ENCODE data around the gene PACS1. TPM values are rescaled to one million over a fixed set of nuclear protein-coding genes. Genes with fewer than 3 reads are reported as not detected.

PACS1 gene
- polyA plus RNA-seq, 1 donor (not counting 4 experiments of a cell fraction or from before 2014, with no cell fraction given): 14.9 TPM

GRCh38 chr11:66082946-66083698, 13.1 kb downstream of the PACS1 start:
- H4K20me1 ChIP-seq (ENCODE audit: control insufficient read depth, extremely low read depth, insufficient read depth, low read length): no peaks in the 10 kb centered on the region
- H2AFZ ChIP-seq (ENCODE audit: control insufficient read depth, low read length): no peak overlapping the region
- no peaks in the 10 kb centered on the region for H3K27me3 ChIP-seq (ENCODE audit: control insufficient read depth, extremely low read depth, insufficient read depth, low read length)
- H3K4me1 ChIP-seq (ENCODE audit: control insufficient read depth, extremely low read depth, insufficient read depth, low read length): peaks cover 25% of the 10 kb centered on the region
- H3K4me3 ChIP-seq (ENCODE audit: control insufficient read depth in 2 of 3, extremely low read depth in 1 of 3, insufficient read depth in 2 of 3, low read depth in 1 of 3, low read length in 3 of 3): no peak overlapping the region
- no peaks in the 10 kb centered on the region for H3K9me1 ChIP-seq (ENCODE audit: control insufficient read depth, extremely low read depth, insufficient read depth, low read length)
- H3K9me3 ChIP-seq (ENCODE audit: control insufficient read depth, low read depth, low read length): no peaks in the 10 kb centered on the region
- peaks cover 68% of the 10 kb centered on the region for H3K79me2 ChIP-seq (ENCODE audit: control insufficient read depth, insufficient read depth, low read length)
- H3K9ac ChIP-seq (ENCODE audit: control insufficient read depth, extremely low read depth, insufficient read depth, low read length): no peak overlapping the region
- no peak for TF ChIP-seq EZH2 (IDR thresholded peaks at IDR 0.05; ENCODE audit: low read length)
- TF ChIP-seq, protein P1, sequence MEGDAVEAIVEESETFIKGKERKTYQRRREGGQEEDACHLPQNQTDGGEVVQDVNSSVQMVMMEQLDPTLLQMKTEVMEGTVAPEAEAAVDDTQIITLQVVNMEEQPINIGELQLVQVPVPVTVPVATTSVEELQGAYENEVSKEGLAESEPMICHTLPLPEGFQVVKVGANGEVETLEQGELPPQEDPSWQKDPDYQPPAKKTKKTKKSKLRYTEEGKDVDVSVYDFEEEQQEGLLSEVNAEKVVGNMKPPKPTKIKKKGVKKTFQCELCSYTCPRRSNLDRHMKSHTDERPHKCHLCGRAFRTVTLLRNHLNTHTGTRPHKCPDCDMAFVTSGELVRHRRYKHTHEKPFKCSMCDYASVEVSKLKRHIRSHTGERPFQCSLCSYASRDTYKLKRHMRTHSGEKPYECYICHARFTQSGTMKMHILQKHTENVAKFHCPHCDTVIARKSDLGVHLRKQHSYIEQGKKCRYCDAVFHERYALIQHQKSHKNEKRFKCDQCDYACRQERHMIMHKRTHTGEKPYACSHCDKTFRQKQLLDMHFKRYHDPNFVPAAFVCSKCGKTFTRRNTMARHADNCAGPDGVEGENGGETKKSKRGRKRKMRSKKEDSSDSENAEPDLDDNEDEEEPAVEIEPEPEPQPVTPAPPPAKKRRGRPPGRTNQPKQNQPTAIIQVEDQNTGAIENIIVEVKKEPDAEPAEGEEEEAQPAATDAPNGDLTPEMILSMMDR (optimal IDR thresholded peaks at IDR 0.05 in 1 of 3, IDR thresholded peaks at IDR 0.05 in 1 of 3, conservative IDR thresholded peaks at IDR 0.05 in 1 of 3; ENCODE audit: extremely low read depth in 1 of 3, insufficient read depth in 2 of 3, low read length in 3 of 3): no peak
- DNase-seq (ENCODE audit: low read depth, low spot score) (no peak), FAIRE-seq (no peak)
- H3K4me2 ChIP-seq (ENCODE audit: control insufficient read depth, extremely low read depth, insufficient read depth, low read depth, low read length): no peak overlapping the region
- dilution Hi-C loops (cut with MboI; ENCODE audit: extremely low pct_ligation_motif_present, low sequenced_read_pairs): no loop called here
- H3K27ac ChIP-seq (ENCODE audit: control insufficient read depth, insufficient read depth, low read length): no peak overlapping the region
- peaks cover 1 to 3% of the 10 kb centered on the region in 2 experiments for H3K36me3 ChIP-seq (ENCODE audit: control insufficient read depth in 2 of 2, extremely low read depth in 1 of 2, insufficient read depth in 2 of 2, low read length in 2 of 2)

- dilution Hi-C loops (cut with MboI; ENCODE audit: extremely low pct_ligation_motif_present, low sequenced_read_pairs): no loop called here
- H3K9ac ChIP-seq (ENCODE audit: control insufficient read depth, extremely low read depth, insufficient read depth, low read length): no peak overlapping the region
- no peaks in the 10 kb centered on the region for H3K9me1 ChIP-seq (ENCODE audit: control insufficient read depth, extremely low read depth, insufficient read depth, low read length)
These were observed 13.7 kb downstream of the PACS1 start for GRCh38 chr11:66083767-66084166.

More at GRCh38 chr11:66083767-66084166, 13.7 kb downstream of the PACS1 start:
- FAIRE-seq (no peak), DNase-seq (ENCODE audit: low read depth, low spot score) (no peak)
- no peaks in the 10 kb centered on the region for H4K20me1 ChIP-seq (ENCODE audit: control insufficient read depth, extremely low read depth, insufficient read depth, low read length)
- H3K4me1 ChIP-seq (ENCODE audit: control insufficient read depth, extremely low read depth, insufficient read depth, low read length): peaks cover 25% of the 10 kb centered on the region
- H3K4me3 ChIP-seq (ENCODE audit: control insufficient read depth in 2 of 3, extremely low read depth in 1 of 3, insufficient read depth in 2 of 3, low read depth in 1 of 3, low read length in 3 of 3): no peak overlapping the region
- TF ChIP-seq, protein P1 (optimal IDR thresholded peaks at IDR 0.05 in 1 of 3, IDR thresholded peaks at IDR 0.05 in 1 of 3, conservative IDR thresholded peaks at IDR 0.05 in 1 of 3; ENCODE audit: extremely low read depth in 1 of 3, insufficient read depth in 2 of 3, low read length in 3 of 3): no peak
- no peak for TF ChIP-seq EZH2 (IDR thresholded peaks at IDR 0.05; ENCODE audit: low read length)
- H2AFZ ChIP-seq (ENCODE audit: control insufficient read depth, low read length): no peak overlapping the region
- H3K27ac ChIP-seq (ENCODE audit: control insufficient read depth, insufficient read depth, low read length): no peak overlapping the region
- H3K9me3 ChIP-seq (ENCODE audit: control insufficient read depth, low read depth, low read length): no peaks in the 10 kb centered on the region
- H3K4me2 ChIP-seq (ENCODE audit: control insufficient read depth, extremely low read depth, insufficient read depth, low read depth, low read length): no peak overlapping the region
- H3K36me3 ChIP-seq (ENCODE audit: control insufficient read depth in 2 of 2, extremely low read depth in 1 of 2, insufficient read depth in 2 of 2, low read length in 2 of 2): peaks cover 1 to 3% of the 10 kb centered on the region in 2 experiments
- no peaks in the 10 kb centered on the region for H3K27me3 ChIP-seq (ENCODE audit: control insufficient read depth, extremely low read depth, insufficient read depth, low read length)
- H3K79me2 ChIP-seq (ENCODE audit: control insufficient read depth, insufficient read depth, low read length): peaks cover 73% of the 10 kb centered on the region
